D721Med (cell line): ENCODE results near the gene APOBEC3C.
"Not testable (repeated sequence)": the region's sequence is repeated elsewhere in the genome, so short reads cannot be mapped to it uniquely, and the experiment has no call there.

ENCODE experiments used
- DNase-seq: peaks from one replicate; pipeline ENCODE4 v3.0.0; 2011; ENCODE audit warnings: low spot score; ENCODE audit not compliant: insufficient read length
- FAIRE-seq: peaks from 2 replicates; lab custom pipeline; 2011; peaks lifted over from hg19 to GRCh38; lab: Jason Lieb, UNC
- TF ChIP-seq, protein P1 (sequence below): IDR thresholded peaks from 2 replicates; pipeline ENCODE4 v1.5.1; 2012; ENCODE audit warnings: mild to moderate bottlenecking, control low read depth; ENCODE audit not compliant: insufficient read depth; ENCODE audit errors: missing control alignments

Gene APOBEC3C

DNA sequence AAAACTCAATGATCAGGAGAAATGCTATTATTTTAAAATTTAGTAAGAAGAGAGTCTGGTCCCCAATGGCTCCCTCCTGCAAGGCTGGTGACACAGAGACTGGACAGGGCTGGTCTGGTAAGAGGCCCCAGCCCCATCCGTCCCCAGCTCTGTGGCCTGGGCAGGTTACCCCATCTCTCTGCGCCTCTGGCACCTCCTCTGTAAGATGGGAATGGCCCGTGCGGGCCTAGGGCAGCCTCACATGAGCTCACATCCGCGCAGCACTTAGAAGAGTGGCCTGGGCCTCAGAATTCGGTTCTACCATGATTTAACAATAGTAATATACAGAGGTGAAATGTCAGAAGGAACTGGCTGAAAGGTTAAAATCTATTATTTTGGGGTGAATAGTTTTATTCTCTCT lies 27.9 kb downstream of the APOBEC3C start:
- DNase-seq: no peak
- TF ChIP-seq, protein P1, sequence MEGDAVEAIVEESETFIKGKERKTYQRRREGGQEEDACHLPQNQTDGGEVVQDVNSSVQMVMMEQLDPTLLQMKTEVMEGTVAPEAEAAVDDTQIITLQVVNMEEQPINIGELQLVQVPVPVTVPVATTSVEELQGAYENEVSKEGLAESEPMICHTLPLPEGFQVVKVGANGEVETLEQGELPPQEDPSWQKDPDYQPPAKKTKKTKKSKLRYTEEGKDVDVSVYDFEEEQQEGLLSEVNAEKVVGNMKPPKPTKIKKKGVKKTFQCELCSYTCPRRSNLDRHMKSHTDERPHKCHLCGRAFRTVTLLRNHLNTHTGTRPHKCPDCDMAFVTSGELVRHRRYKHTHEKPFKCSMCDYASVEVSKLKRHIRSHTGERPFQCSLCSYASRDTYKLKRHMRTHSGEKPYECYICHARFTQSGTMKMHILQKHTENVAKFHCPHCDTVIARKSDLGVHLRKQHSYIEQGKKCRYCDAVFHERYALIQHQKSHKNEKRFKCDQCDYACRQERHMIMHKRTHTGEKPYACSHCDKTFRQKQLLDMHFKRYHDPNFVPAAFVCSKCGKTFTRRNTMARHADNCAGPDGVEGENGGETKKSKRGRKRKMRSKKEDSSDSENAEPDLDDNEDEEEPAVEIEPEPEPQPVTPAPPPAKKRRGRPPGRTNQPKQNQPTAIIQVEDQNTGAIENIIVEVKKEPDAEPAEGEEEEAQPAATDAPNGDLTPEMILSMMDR: no peak
- FAIRE-seq: no peak

DNA sequence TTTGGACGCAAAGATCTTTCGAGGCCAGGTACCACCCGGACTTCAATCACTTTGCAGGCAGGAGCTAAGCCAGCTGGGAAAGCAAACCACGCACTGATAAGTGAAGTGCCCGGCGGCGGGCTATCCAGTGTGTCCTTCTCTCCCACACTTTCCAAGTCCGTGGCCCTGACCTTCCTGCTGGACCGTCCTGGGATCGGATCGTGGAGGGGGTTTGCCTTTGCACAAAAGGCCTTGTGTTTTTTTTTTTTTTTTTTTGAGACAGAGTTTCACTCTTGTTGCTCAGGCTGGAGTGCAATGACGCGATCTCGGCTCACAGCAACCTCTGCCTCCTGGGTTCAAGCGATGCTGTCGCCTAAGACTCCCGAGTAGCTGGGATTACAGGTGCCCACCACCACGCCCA lies 29.0 kb downstream of the APOBEC3C start:
- FAIRE-seq, DNase-seq: not testable (repeated sequence)

DNA sequence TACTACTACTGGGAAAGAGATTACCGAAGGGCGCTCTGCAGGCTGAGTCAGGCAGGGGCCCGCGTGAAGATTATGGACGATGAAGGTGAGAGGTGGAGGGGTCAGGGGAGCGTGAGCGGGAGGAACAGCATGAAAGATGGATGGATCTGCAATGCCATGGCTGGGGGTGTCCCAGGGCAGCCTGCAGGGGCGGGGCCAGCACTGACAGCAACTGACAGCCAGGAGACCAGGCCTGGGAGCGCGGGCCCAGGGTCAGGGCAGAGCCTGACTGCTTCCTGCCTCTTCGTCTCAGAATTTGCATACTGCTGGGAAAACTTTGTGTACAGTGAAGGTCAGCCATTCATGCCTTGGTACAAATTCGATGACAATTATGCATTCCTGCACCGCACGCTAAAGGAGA lies 31.1 kb downstream of the APOBEC3C start:
- not testable (repeated sequence) for DNase-seq, FAIRE-seq

DNA sequence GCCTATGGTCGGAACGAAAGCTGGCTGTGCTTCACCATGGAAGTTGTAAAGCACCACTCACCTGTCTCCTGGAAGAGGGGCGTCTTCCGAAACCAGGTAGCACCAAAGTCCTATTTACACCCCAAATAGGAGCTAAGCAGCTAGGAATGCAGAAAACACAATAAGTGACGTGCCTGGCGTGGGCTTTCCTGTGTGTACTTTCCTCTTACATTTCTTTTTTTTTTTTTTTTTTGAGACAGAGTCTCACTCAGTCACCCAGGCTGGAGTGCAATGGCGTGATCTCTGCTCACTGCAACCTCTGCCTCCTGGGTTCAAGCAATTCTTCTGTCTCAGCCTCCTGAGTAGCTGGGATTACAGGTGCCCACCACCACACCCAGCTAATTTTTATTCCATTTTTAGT lies 35.4 kb downstream of the APOBEC3C start:
- DNase-seq, FAIRE-seq: not testable (repeated sequence)

DNA sequence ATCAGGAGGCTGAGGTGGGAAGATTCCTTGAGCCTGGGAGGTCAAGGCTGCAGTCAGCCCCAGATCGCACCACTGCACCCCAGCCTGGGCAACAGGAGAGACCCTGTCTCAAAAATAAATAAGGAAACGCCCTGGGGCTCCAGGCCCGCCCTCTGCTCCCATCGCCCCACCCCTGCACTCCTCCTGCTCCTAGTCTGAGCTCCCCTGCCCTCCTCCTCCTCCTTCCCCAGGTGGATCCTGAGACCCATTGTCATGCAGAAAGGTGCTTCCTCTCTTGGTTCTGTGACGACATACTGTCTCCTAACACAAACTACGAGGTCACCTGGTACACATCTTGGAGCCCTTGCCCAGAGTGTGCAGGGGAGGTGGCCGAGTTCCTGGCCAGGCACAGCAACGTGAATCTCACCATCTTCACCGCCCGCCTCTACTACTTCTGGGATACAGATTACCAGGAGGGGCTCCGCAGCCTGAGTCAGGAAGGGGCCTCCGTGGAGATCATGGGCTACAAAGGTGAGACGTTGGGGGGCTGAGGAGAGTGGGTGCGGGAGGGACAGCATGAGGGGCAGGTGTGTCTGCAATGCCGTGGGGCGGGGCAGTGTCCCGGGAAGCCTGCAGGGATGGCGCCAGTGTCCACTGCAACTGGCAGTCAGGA lies 37.9 kb downstream of the APOBEC3C start:
- DNase-seq, FAIRE-seq: not testable (repeated sequence)

DNA sequence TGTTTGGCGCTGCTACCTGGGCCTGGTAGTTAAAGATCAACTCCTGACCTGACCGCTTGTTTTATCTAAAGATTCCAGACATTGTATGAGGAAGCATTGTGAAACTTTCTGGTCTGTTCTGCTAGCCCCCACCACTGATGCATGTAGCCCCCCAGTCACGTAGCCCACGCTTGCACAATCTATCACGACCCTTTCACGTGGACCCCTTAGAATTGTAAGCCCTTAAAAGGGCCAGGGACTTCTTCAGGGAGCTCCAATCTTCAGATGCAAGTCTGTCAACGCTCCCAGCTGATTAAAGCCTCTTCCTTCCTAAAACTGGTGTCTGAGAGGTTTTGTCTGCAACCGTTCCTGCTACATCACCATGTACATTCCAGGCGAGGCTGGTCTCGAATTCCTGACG lies 41.6 kb downstream of the APOBEC3C start:
- no peak for FAIRE-seq
- TF ChIP-seq, protein P1: no peak
- DNase-seq: no peak

DNA sequence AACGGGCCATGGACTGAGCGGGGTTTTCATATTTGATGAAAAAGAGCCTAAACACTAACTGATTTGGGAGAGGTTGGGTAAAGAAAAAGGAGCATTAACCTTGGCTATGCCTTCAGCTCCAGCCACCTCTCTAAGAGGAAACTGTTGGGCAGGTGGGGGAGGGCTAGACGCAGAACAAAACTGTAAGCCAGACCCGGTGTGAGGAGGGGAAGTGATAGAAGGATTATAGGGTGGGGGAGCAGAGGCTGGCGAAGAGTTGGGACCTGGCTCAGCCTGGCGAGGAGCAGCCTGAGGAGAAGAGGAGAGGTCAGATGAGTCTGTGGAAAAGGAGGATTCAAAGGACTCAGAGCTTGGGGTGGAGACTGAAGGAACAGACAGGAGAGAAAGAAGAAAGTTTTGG lies 47.2 kb downstream of the APOBEC3C start:
- FAIRE-seq, DNase-seq: not testable (repeated sequence)

DNA sequence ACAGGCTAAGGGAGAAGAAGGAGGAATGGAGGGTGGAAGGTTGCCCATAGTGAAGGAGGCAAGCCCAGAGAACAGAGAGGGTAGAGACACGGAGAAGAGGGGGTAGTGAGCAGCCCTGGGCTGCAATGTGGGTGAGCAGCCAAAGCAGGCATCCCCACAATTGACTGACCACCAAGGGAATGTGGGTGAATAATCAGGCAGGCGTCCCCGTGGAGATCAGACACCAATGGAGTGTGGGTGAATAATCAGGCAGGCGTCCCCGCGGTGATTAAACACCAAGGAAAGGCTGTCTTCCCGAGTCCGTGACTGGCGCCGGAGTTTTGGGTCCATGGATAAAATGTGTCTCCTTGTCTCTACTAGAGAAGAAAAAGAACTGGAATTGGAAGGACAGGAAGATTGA lies 47.9 kb downstream of the APOBEC3C start:
- DNase-seq, FAIRE-seq: not testable (repeated sequence)

DNA sequence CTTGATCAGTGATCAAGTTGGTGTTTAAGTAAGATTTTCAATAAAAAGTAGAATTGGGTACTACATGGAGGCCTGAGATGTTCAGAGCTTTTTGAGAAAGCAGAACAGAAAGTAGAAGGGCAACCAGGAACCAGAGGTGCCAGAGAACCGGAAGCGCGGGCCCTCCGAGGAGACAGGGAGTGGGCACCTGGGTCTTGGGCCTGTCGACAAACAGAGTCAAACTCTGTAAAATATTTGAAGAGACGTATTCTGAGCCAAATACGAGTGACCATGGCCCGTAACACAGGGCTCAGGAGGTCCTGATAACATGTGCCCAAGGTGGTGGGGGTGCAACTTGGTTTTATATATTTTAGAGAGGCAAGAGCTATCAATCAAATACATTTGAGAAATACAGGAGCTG lies 49.8 kb downstream of the APOBEC3C start:
- DNase-seq, FAIRE-seq: not testable (repeated sequence)

DNA sequence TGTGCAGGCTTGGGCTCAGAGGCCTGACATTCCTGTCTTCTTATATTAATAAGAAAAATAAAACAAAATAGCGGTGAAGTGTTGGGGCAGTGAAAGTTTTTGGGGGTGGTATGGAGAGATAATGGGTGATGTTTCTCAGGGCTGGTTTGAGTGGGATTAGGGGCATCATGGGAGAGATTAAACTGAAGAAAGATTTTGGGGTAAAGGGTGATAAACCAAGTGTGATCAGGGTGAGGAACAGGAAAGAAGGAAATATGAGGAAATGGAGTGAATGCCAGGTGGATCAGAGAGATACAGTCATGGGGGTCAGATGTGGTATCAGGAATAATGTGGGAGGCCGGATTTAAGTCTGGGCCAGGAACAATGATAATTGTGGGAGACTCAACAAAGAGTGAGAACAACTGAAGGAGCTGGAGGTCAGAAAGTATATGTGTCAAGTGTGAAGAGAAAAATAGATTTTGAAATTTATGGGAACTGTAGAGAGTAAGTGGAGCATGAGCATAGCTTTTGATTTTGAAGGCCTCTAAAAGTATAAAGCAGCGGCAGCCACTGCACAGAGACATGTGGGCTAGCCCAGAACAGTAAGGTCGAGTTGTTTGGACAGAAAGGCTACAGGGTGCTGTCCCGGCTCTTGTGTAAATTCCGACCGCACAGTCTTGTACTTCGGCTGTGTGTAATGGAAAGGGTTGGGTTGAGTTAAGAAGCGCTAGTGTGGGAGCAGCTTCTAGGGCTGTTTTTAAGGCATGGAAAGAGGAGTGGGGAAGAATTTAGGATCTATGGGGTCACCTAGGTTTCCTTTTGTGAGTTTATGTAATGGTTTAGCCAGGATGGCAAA lies 52.6 kb downstream of the APOBEC3C start:
- FAIRE-seq, DNase-seq: not testable (repeated sequence)

DNA sequence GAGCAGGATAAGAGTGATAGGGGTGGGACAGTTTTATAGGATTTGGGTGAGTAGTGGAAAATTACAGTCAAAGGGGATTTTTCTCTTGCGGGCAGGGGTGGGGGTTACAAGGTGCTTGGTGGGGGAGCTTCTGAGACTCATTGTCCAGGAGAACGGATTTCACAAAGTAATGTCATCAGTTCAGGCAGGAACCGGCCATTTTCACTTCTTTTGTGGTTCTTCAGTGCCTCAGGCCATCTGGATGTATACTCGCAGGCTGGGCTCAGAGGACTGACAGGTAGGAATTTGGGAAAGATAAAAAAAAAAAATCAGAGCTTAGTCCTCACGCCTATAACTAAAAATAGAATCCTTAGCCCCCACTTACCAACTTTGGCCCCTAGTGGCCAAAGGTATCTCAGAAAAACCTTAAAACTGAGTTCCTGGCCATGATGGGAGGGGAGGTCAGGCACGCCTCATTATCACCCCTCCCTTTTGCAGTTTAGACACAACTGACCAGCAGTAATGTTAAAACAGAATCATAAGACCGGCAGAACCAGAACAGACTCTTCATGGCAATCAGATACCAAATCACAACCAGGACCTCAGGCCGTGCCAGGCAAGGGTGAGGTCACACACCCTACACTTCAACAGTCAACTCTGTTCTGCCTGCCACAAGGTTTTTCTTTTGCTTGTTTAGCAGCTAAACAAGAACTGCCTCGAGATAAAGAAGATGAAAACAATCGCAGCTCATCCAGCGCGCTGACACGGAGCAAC lies 54.2 kb downstream of the APOBEC3C start:
- TF ChIP-seq, protein P1: no peak
- DNase-seq (no peak), FAIRE-seq (no peak)
